ENCODE data around the gene RUSC1. TPM values are rescaled to one million over a fixed set of nuclear protein-coding genes. Genes with fewer than 3 reads are reported as not detected.

RUSC1 gene, protein sequence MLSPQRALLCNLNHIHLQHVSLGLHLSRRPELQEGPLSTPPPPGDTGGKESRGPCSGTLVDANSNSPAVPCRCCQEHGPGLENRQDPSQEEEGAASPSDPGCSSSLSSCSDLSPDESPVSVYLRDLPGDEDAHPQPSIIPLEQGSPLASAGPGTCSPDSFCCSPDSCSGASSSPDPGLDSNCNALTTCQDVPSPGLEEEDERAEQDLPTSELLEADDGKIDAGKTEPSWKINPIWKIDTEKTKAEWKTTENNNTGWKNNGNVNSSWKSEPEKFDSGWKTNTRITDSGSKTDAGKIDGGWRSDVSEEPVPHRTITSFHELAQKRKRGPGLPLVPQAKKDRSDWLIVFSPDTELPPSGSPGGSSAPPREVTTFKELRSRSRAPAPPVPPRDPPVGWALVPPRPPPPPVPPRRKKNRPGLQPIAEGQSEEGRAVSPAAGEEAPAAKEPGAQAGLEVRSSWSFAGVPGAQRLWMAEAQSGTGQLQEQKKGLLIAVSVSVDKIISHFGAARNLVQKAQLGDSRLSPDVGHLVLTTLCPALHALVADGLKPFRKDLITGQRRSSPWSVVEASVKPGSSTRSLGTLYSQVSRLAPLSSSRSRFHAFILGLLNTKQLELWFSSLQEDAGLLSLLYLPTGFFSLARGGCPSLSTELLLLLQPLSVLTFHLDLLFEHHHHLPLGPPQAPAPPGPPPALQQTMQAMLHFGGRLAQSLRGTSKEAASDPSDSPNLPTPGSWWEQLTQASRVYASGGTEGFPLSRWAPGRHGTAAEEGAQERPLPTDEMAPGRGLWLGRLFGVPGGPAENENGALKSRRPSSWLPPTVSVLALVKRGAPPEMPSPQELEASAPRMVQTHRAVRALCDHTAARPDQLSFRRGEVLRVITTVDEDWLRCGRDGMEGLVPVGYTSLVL
- total RNA-seq: 10 to 100 TPM; 21.4 to 41.9 (median 31.2) TPM

DNA sequence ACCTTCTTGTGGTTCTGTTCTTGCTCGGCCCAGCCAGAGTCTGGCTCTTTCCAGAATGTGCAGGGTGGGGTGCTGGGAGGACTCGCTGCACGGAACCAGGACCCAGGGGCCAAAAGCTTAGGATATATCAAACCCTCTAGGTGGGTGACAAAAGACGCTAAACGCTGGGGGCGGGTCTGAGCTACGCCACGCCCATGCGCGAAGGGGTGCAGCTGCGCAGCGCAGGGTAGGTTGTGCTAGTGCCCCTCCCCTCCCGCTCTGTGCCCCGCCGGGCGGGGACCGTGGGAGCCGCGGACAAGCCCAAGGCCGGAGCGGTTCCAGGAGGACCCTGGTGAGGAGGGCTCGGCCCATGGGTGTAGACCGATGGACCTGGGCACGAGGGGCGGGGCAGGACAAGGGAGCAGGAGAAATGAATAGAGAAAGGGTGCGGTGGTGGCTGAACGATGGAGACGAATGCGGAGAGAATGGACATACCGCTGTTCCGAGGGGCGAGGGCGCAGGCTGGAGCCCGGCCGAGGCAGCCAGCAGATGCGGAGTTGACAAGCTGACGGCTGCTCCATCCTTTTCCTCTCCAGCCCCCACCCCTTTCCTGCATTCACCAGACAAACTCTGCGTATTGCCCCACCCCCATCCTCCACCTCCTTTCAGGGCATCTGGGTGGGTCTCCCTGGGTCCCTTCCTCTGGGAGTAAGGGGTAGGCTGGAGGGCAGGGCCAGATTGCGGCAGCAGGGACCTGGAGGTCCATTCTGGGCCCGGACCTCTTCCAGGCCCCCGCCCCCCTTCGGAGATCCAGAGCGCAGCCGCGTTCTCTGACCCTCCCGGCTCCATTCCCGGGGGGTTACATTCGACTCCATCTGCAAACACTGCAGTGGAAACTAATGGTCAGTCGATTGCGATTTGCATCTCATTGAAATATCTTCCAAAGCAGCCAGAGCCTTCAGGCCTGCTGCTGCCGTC lies at the start of gene RUSC1:
RUSC1 (plus strand) TSS at position 234 of the 957 bp plus-strand sequence. CDS start 880 bp downstream, outside the sequence.
- peak; percentile 72 to 95 for DNase-seq
- Histone ChIP-seq H3K36me3 (peaks cover 0 to 24% (median 17%) of the 10 kb centered on the region in 4 donors), H3K4me1 (peaks cover 32 to 51% (median 40%) of the 10 kb centered on the region in 4 donors), H3K9me3 (no peaks in the 10 kb centered on the region), H3K27me3 (no peaks in the 10 kb centered on the region), H3K27ac (peak within 1 kb of the TSS; percentile 55 to 97 (median 96)), H3K4me3 (peak within 1 kb of the TSS; percentile 5 to 73 (median 45))
- 17 to 21% methylated on average over 45 to 46 of the region's 51 CpGs for WGBS, 2 donors
- TF ChIP-seq, protein P1, sequence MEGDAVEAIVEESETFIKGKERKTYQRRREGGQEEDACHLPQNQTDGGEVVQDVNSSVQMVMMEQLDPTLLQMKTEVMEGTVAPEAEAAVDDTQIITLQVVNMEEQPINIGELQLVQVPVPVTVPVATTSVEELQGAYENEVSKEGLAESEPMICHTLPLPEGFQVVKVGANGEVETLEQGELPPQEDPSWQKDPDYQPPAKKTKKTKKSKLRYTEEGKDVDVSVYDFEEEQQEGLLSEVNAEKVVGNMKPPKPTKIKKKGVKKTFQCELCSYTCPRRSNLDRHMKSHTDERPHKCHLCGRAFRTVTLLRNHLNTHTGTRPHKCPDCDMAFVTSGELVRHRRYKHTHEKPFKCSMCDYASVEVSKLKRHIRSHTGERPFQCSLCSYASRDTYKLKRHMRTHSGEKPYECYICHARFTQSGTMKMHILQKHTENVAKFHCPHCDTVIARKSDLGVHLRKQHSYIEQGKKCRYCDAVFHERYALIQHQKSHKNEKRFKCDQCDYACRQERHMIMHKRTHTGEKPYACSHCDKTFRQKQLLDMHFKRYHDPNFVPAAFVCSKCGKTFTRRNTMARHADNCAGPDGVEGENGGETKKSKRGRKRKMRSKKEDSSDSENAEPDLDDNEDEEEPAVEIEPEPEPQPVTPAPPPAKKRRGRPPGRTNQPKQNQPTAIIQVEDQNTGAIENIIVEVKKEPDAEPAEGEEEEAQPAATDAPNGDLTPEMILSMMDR (IDR thresholded peaks at IDR 0.05): peak in 1 of 6 experiments; percentile 14
- TF ChIP-seq POLR2AphosphoS5 (IDR thresholded peaks at IDR 0.05): no peak
- TF ChIP-seq EP300 (IDR thresholded peaks at IDR 0.05): no peak
- TF ChIP-seq POLR2A (IDR thresholded peaks at IDR 0.05): peak in 1 of 4 donors; percentile 51
- ATAC-seq (ENCODE audit: low FRiP score in 2 of 2): peak in 1 of 2 donors; percentile 45

DNA sequence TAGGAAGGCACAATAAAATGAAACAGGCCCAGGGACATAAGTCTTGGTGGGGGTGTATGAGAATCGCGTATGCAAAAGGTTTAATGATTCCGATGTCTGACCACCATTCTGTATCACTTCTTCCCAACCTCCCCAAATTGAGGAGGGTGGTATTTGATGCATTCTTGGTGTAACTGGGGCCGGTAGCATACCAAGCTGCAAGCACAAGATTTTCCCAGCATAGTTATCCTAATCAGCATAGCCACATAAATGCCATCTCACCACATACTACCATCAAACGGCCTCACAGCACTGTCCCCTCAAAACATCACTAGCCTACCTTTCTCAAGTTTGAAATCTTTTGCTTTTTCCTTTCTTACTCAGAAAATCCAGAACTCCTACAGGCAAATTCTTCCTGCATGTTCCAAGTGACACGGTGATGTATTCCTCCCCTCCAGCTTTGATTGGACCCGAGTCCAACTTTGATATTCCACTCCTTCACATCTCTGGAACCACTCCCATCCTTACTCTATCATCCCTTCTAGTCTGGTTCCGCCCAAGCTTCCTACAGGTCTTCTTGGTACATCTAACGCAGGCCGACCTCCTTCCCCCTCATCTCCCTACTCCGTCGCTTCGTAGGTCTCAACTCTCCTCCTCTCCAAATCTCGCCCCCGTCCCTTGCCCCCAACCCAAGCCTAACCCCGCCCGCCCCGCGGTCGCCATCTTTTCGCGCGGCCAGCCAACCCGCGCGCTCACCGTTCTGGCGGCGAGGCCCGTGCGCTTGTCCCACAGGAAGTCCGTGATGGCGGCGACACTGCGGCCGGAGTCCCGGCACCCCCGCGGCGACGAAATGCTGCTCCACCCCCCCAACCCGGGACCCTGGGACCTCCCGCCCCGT lies 48.0 kb upstream of the RUSC1 start:
- ATAC-seq (ENCODE audit: low FRiP score in 2 of 2) (peak; percentile 5 to 68), DNase-seq (no peak)
- H3K4me3 ChIP-seq: peak overlapping the region; percentile 64 to 99 (median 88)
- no peaks in the 10 kb centered on the region for H3K9me3 ChIP-seq
- H3K36me3 ChIP-seq: peaks cover 23 to 34% (median 30%) of the 10 kb centered on the region in 4 donors
- TF ChIP-seq POLR2A (IDR thresholded peaks at IDR 0.05): no peak
- TF ChIP-seq, protein P1 (IDR thresholded peaks at IDR 0.05): no peak
- TF ChIP-seq EP300 (IDR thresholded peaks at IDR 0.05): no peak
- TF ChIP-seq POLR2AphosphoS5 (IDR thresholded peaks at IDR 0.05): no peak
- WGBS, 2 donors: 7% methylated on average over 27 to 37 of the region's 44 CpGs
- H3K4me1 ChIP-seq: peaks cover 19 to 39% (median 23%) of the 10 kb centered on the region in 4 donors
- H3K27me3 ChIP-seq: no peaks in the 10 kb centered on the region
- peak overlapping the region; percentile 94 to 99 (median 97) for H3K27ac ChIP-seq

DNA sequence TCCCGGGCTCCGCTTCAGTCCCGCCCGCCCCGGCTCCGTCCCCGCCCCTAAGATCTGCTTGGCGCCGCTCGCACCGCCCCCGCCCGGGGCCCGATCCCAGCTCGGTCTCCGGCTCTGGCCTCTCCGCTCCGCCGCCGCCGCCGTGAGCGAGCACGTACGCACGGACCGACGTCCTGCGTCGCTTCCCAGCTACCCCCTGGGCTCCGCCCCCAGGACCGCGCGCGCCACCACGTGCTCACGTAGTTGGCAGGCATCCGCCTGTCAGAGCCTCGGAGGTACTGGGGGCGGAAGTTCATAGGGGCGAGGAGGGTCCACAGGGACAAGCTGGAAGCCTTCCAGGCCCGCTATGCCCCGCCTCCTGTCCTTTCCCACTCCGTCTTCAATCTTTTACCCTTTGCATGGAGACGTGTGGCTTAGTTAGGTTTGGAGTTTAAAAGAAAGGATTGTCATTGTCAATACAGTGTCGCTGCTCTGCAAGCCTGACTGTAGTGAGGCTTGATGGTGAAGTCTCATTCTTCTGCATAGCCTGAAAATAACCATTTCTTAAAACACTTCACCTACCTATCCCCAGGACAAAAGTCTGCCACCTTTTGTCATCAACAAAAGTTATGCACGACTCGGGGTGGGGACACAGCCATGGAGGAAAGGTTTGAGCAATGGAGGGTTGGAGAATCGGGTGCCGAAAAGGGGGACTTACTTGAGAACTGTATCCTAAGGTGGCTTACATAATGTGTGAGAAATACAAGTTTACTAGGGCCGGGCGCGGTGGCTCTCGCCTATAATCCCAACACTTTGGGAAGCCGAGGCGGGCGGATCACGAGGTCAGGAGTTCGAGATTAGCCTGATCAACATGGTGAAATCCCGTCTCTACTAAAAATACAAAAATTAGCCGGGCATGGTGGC lies 47.1 kb upstream of the RUSC1 start, which contains the start of gene CLK2:
CLK2 (minus strand) TSS at position 162 of the 903 bp plus-strand sequence. CDS start 2,527 bp downstream, outside the sequence.
- H3K4me3 ChIP-seq: peak within 1 kb of the TSS; percentile 64 to 99 (median 88)
- ATAC-seq (ENCODE audit: low FRiP score in 2 of 2): peak; percentile 94 to 95
- H3K4me1 ChIP-seq: peaks cover 28 to 47% (median 31%) of the 10 kb centered on the region in 4 donors
- peak; percentile 96 to 100 for DNase-seq
- H3K36me3 ChIP-seq: peaks cover 16 to 25% (median 22%) of the 10 kb centered on the region in 4 donors
- peak in 3 of 4 donors; percentile 27 to 91 (median 48) for TF ChIP-seq POLR2A (IDR thresholded peaks at IDR 0.05)
- TF ChIP-seq, protein P1 (IDR thresholded peaks at IDR 0.05): peak in 2 of 6 experiments; percentile 8
- peak in 1 of 4 donors; percentile 53 for TF ChIP-seq EP300 (IDR thresholded peaks at IDR 0.05)
- peak; percentile 96 to 97 for TF ChIP-seq POLR2AphosphoS5 (IDR thresholded peaks at IDR 0.05)
- H3K9me3 ChIP-seq: no peaks in the 10 kb centered on the region
- peak within 1 kb of the TSS; percentile 94 to 99 (median 97) for H3K27ac ChIP-seq
- WGBS, 2 donors: 31 to 36% methylated on average over 20 to 29 of the region's 61 CpGs
- H3K27me3 ChIP-seq: no peaks in the 10 kb centered on the region
